Spleen (tissue), 7 donors: ENCODE results near the gene GNG13.

Experiments used
- POLR2A ChIP-seq, 3 donors: fragments of 450-650 bp; IDR thresholded peaks; one replicate each; pipeline ENCODE4 v1.5.1; 2017; ENCODE audit warnings: antibody characterized with exemption in 3 of 3, mild to moderate bottlenecking in 1 of 3
- POLR2AphosphoS5 ChIP-seq, 3 donors: sonication (generic); formaldehyde crosslinking; IDR thresholded peaks; one replicate each; pipeline ENCODE4 v1.5.1; 2017; ENCODE audit warnings: antibody characterized with exemption in 3 of 3
- TF ChIP-seq, protein P1 (sequence below), 11 experiments: fragments of 200-600 bp in 7 of 11; fragments of 450-650 bp in 4 of 11; sonication (generic) in 4 of 11; IDR thresholded peaks in 8 of 11; conservative IDR thresholded peaks in 3 of 11; 1 replicate in 7 of 11; 2 replicates in 4 of 11; pipeline versions ENCODE4 v1.4.0 to v1.8.0; 2016 to 2021; ENCODE audit warnings: antibody characterized with exemption in 11 of 11, inconsistent platforms in 4 of 11, mild to moderate bottlenecking in 1 of 11
- donor health status: DM: no; HTN: no; CAD: no; lungs with moderate emphysema.
- donor health status: DM: no; HTN: no; CAD: no.
- donor health status: DM: no; HTN: no; CAD: no.

DNA sequence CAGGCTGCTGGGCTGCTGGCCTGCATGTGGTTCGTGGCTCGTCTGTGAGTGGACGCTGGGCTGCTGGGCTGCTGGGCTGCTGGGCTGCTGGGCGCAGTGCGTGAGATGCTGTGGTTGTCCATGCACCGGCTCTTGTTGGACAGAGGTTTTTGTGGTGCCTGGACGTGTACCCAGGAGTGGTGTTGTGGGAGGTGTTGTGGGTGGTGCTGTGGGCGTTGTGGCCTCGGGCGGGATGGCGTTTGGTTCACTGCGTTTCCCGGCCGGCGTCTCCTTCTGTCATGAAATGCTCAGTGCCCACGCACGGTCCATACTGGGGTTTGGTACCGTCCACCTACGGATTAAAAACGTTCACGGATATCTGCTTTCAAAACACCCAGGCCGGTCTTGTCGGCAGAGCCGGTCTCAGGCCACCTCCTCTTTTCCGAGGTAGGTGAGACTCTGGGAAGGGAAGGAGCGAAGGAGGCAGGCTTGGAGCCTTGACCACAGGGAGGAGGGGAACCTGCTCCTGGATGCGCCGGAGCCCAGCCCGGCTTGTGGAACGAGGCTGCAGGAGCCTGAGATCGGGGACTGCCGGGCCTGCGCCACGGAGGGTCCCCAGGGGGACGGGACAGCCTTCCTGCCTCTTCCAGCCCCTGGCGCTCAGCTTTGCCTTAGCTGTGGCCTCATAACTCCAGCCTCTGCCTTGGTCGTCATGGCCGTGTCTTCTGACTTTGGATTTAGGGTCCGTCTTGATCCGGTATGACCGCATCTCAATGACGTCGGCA, 29.8 kb upstream of the GNG13 start:
- TF ChIP-seq POLR2A (IDR thresholded peaks at IDR 0.05) = no peak
- TF ChIP-seq POLR2AphosphoS5 (IDR thresholded peaks at IDR 0.05) = no peak
- TF ChIP-seq, protein P1, sequence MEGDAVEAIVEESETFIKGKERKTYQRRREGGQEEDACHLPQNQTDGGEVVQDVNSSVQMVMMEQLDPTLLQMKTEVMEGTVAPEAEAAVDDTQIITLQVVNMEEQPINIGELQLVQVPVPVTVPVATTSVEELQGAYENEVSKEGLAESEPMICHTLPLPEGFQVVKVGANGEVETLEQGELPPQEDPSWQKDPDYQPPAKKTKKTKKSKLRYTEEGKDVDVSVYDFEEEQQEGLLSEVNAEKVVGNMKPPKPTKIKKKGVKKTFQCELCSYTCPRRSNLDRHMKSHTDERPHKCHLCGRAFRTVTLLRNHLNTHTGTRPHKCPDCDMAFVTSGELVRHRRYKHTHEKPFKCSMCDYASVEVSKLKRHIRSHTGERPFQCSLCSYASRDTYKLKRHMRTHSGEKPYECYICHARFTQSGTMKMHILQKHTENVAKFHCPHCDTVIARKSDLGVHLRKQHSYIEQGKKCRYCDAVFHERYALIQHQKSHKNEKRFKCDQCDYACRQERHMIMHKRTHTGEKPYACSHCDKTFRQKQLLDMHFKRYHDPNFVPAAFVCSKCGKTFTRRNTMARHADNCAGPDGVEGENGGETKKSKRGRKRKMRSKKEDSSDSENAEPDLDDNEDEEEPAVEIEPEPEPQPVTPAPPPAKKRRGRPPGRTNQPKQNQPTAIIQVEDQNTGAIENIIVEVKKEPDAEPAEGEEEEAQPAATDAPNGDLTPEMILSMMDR (IDR thresholded peaks at IDR 0.05 in 8 of 11, conservative IDR thresholded peaks at IDR 0.05 in 3 of 11) = no peak
